Breast epithelium (tissue), 3 donors: Measurements from ENCODE around the gene TXNL1.
"Not testable (repeated sequence)": the region's sequence is repeated elsewhere in the genome, so short reads cannot be mapped to it uniquely, and the experiment has no call there.

ENCODE experiments used
- POLR2A ChIP-seq: fragments of 450-650 bp; IDR thresholded peaks from one replicate; pipeline ENCODE4 v1.6.1; 2016; ENCODE audit warnings: antibody characterized with exemption, mild to moderate bottlenecking, moderate library complexity
- TF ChIP-seq, protein P1 (sequence below), 3 donors: fragments of 450-650 bp; IDR thresholded peaks; one replicate each; pipeline ENCODE4 v1.5.1; 2016 to 2017; ENCODE audit warnings: antibody characterized with exemption in 3 of 3, mild to moderate bottlenecking in 3 of 3, moderate library complexity in 3 of 3

GRCh38 chr18:56654280-56654679 lies 15.9 kb upstream of the TXNL1 start:
- TF ChIP-seq POLR2A, result not testable (repeated sequence)
- TF ChIP-seq, protein P1, sequence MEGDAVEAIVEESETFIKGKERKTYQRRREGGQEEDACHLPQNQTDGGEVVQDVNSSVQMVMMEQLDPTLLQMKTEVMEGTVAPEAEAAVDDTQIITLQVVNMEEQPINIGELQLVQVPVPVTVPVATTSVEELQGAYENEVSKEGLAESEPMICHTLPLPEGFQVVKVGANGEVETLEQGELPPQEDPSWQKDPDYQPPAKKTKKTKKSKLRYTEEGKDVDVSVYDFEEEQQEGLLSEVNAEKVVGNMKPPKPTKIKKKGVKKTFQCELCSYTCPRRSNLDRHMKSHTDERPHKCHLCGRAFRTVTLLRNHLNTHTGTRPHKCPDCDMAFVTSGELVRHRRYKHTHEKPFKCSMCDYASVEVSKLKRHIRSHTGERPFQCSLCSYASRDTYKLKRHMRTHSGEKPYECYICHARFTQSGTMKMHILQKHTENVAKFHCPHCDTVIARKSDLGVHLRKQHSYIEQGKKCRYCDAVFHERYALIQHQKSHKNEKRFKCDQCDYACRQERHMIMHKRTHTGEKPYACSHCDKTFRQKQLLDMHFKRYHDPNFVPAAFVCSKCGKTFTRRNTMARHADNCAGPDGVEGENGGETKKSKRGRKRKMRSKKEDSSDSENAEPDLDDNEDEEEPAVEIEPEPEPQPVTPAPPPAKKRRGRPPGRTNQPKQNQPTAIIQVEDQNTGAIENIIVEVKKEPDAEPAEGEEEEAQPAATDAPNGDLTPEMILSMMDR (IDR thresholded peaks at IDR 0.05), result not testable (repeated sequence)
